WTC11 (cell line): ENCODE results near the gene COL4A1.

Experiments used
- CBFB ChIP-seq: sonication (generic); formaldehyde crosslinking; IDR thresholded peaks from 2 replicates; pipeline ENCODE4 v1.8.1; 2022; ENCODE audit warnings: mild to moderate bottlenecking, low read depth, missing genetic modification reagents
- CREB1 ChIP-seq: sonication (generic); formaldehyde crosslinking; IDR thresholded peaks from 2 replicates; pipeline ENCODE4 v1.8.0; 2023; ENCODE audit warnings: mild to moderate bottlenecking, missing genetic modification reagents
- CTCF ChIP-seq: fragments of 200-600 bp; IDR thresholded peaks from 2 replicates; pipeline ENCODE4 v1.8.0; 2022; ENCODE audit warnings: antibody characterized with exemption
- JUN ChIP-seq: sonication (generic); formaldehyde crosslinking; IDR thresholded peaks from 2 replicates; pipeline ENCODE4 v1.8.0; 2023; ENCODE audit warnings: mild to moderate bottlenecking, missing genetic modification reagents
- TCF7 ChIP-seq: sonication (generic); formaldehyde crosslinking; IDR thresholded peaks from 2 replicates; pipeline ENCODE4 v1.8.0; 2022; ENCODE audit warnings: mild to moderate bottlenecking, low read depth, missing genetic modification reagents, moderate library complexity
- ZNF121 ChIP-seq: sonication (generic); formaldehyde crosslinking; IDR thresholded peaks from 2 replicates; pipeline ENCODE4 v1.8.0; 2023; ENCODE audit warnings: missing genetic modification reagents
- ZNF512 ChIP-seq: sonication (generic); formaldehyde crosslinking; IDR thresholded peaks from 2 replicates; pipeline ENCODE4 v1.8.1; 2022; ENCODE audit warnings: missing genetic modification reagents, borderline replicate concordance
- TF ChIP-seq, protein P1 (sequence below): sonication (generic); formaldehyde crosslinking; IDR thresholded peaks from 2 replicates; pipeline ENCODE4 v1.8.1; 2023; ENCODE audit warnings: mild to moderate bottlenecking, missing genetic modification reagents
- TF ChIP-seq, protein P2 (sequence below): sonication (generic); formaldehyde crosslinking; IDR thresholded peaks from 2 replicates; pipeline ENCODE4 v1.8.0; 2022; ENCODE audit warnings: mild to moderate bottlenecking, missing genetic modification reagents

DNA sequence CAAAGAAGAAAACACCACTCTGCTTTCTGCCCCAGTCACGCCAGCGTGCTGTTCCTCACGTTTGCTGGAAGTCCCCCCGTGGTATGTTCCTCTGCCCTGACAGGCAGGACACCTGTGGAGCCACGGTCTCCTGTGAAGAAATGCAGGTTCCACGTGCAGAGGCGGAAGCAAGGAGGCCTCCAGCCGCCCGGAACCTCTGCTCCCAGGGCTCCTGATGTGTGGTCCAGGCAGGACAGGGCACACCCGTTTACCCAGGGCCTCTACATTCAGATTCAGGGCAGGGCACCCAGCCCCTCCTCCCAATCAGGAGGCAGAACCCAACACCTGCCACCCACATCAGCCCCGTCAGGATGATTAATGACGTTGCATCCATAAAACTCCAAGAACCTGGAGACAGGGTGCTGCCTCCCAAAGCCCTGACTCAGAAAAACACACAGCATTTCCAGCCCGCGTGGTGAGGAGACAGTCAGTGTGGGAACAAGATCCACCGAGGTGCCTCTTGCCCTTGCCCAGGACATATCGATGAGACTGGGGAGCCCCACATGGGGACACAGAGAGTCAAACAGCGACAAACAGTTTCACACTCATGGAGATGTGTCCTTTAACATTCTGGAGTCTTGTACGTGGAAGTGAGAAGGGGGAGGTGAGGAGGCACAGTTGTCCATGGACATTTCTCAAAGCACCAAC, 76.2 kb downstream of the COL4A1 start:
- TF ChIP-seq CTCF (no peak), CBFB (CRISPR knock-in tag) (no peak), ZNF121 (CRISPR knock-in tag) (no peak), TCF7 (CRISPR knock-in tag) (no peak), ZNF512 (CRISPR knock-in tag) (no peak), JUN (CRISPR knock-in tag) (no peak), CREB1 (CRISPR knock-in tag) (no peak)
- TF ChIP-seq, protein P1, sequence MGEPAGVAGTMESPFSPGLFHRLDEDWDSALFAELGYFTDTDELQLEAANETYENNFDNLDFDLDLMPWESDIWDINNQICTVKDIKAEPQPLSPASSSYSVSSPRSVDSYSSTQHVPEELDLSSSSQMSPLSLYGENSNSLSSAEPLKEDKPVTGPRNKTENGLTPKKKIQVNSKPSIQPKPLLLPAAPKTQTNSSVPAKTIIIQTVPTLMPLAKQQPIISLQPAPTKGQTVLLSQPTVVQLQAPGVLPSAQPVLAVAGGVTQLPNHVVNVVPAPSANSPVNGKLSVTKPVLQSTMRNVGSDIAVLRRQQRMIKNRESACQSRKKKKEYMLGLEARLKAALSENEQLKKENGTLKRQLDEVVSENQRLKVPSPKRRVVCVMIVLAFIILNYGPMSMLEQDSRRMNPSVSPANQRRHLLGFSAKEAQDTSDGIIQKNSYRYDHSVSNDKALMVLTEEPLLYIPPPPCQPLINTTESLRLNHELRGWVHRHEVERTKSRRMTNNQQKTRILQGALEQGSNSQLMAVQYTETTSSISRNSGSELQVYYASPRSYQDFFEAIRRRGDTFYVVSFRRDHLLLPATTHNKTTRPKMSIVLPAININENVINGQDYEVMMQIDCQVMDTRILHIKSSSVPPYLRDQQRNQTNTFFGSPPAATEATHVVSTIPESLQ, result no peak
- TF ChIP-seq, protein P2, sequence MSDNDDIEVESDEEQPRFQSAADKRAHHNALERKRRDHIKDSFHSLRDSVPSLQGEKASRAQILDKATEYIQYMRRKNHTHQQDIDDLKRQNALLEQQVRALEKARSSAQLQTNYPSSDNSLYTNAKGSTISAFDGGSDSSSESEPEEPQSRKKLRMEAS (CRISPR knock-in tag), result no peak
